HG03135 (cell line): ENCODE data around the gene RAD51B.
A peak's percentile ranks its signal among the peaks of the same experiment; 100 is the strongest.
"Not testable (repeated sequence)": the region's sequence is repeated elsewhere in the genome, so short reads cannot be mapped to it uniquely, and the experiment has no call there.

Experiments used
- ATAC-seq: cut with Tn5 transposase; IDR thresholded peaks from one replicate; pipeline ENCODE4 v1.9.1; 2021; ENCODE audit warnings: mild to moderate bottlenecking, moderate library complexity; ENCODE audit not compliant: unreplicated experiment

Gene RAD51B

GRCh38 chr14:68016255-68016914, 196.8 kb downstream of the RAD51B start:
- ATAC-seq, result no peak

DNA sequence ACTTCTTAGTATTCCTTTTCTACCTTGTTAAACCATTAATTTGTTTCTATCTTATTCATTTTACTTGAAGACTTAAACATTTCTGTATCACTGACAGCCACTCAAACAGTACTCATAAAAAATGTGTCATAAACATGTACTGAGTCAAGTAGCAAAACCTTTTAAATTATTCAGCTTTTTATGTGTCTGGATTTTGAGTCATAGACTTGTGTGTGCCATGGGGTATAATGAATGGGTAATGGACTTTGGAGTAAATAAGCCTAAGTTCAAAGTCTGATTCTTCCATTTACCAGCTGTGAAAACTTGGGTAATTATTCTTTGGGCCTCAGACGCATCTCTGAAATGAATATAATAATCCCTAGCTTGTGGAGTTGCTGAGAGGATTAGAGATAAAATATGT, 199.0 kb downstream of the RAD51B start:
- ATAC-seq, result no peak

DNA sequence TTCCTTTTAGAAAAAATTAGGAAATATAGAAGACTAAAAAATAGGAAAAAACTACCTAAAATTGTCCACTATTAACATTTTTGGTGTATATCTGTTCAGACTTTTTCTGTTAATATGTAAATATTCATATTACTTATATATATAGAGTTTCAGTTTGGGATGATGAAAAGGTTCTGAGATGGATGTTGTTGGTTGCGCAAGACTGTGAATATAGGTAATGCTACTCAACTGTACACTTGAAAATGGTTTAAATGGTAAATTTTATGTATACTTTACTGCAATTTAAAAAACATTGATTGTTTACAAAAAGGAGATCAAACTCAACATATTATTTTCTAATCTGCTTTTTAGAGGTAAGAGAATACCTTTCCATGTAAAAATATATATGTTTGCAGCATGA, 200.9 kb downstream of the RAD51B start:
- ATAC-seq, result no peak

DNA sequence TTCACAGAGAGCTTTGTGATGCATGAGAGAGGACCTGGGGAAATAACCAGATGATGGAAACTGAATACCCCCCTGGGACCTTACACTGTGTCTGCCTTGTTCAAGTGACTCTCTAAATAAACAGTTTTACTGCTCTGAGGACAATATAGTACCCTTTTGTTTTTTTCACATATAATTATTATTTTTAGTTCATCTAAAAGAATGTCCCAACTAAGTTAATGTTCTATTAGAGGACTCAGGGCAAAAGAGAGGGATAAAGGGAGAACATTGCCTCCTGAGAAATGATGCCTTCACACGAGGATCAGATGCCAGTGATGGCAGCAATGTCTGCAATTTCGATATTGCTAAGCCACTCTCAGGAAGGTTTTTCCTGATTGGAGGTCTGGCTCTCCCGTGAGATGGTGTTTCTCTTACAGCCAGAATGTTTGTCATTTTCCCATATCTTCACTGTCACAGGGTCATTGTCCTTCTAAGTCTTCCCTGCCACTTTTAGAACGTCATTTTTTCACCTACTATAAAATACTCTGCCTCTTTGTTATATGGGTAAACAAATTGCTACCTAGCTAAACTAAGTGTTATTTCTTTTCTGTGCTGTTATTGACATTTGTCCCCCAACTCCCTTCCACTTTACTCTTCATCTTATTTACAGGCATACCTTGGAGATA, 201.6 kb downstream of the RAD51B start:
- peak; percentile 59 for ATAC-seq

GRCh38 chr14:68027276-68027675, 207.7 kb downstream of the RAD51B start:
- no peak for ATAC-seq

DNA sequence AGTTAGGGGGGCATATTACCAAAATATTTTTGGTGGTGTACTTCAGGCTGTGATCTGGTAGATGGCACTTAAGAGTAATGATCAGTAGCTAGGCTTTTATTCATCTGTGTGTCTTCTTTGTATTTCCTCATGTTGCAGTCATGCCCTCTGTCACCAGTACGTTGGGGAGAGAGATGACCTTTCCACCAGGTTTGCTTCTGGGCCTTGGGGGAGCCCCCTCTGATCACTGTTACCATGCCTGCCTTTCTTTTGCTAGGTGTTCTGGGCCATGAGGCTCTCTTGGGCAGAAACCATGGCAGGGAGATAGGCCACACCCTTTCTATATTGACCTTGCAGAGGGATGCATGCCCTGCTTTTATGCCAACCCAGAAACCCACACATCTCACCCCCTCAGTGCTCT, 208.5 kb downstream of the RAD51B start:
- no peak for ATAC-seq

DNA sequence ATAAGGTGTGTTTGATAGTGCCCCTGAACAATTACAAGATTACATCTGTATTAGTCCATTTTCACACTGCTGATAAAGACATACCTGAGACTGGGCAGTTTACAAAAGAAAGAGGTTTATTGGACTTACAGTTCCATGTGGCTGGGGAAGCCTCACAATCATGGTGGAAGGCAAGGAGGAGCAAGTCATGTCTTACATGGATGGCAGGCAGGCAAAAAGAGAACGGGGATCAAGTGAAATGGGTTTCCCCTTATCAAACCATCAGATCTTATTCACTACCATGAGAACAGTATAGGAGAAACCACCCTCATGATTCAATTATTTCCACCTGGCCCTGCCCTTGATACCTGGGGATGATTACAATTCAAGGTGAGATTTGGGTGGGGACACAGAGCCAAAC, 211.4 kb downstream of the RAD51B start:
- not testable (repeated sequence) for ATAC-seq

DNA sequence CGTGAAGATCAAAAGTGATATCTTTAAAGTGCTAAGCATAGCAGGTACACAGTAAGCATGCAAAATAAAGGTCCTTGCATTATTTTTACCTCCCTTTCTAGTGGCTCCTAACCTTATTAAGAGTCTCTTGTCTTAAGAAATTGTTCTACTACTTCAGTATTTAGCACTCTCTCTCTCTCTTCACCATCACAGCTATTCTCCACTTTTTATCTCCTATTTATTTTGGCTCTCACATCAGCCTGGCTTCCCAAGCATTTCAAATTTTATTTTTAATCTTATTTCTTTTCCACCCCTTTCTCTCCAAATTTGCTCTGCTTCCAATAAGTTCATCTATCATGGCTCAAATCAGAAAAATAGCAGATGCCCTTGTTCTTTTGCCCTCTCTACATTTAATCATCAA, 212.6 kb downstream of the RAD51B start:
- ATAC-seq, result no peak

DNA sequence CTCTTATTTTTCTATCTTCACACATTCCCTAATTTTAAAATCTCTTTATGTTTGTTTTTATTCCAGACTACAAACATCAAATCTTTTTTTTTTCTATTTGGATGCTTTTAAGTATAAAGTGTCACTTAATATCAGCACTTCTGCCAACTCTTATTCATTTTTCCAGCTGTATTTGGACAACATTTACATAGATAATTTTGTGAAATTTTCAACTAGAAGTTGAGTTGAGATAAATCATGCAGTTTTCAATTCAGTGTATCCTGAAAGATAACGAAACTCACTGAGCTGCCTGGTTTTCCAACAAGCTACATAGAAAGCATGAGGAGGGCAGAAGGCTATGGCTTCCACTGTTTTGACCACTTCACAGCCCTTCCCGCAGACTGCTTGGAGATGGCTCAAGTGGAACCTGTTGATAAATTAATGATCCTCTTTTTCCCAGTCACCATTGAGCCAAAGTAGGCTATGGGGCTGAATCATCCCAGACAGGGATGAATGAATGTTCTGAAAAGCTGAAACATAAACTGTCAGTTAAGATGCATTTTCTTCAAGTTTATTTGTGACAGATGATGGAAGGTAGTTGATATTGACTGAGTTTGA, 213.9 kb downstream of the RAD51B start:
- no peak for ATAC-seq

DNA sequence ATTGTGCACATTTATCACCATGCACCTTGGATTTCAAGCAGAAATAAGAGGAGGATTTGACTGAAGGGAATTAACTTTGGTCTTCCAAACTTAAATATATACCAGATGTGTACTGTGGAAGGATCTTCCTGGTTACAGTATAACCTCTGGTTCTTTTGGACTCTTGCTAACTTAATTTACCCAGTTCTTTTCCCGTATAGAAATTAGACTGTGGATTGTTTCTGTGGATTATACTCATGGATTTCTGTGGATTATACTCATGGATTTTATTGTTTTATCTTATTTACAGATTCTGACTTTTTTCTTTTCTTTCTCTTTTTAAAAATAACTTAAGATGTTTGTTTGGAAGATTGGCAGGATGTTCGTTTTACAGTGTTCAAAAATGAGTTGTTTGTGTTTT, 215.3 kb downstream of the RAD51B start:
- ATAC-seq, result no peak

DNA sequence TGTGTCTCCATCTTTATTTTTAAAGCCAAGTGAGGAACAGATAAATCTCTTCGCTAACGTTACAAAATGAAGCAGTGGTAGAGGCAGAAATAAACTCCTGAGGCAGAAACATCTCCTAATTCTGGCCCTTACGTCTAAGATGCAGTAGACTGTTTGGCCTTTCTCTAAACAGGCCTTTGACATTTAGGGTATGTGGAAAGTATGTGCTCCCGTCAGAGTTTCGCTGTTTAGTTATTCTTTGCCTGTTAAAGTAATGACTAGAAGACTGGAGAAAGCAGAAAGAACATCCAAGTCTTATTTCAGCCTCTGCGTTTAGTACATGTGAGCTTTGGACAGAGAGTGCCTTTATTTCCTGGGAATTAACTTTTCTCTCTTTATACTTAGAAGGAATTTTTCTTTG, 216.6 kb downstream of the RAD51B start:
- ATAC-seq, result no peak

DNA sequence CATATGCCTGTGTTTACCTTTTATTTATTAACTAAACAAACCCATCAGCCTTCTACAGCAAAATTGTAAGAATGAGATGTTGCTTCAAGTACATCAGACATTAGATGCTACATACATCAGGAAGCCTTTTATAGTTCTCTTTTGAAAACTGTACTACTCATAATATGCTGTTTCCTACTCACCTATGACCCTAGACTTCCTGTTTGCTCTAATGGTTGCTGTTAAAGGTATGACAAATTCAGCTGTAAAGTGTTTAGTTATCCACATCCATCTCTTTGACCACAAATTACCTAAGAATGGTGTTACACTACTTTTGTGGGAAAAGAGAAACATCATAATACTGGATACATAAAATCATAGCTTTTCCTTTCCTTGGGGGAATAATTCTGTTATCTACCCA, 220.0 kb downstream of the RAD51B start:
- no peak for ATAC-seq

- ATAC-seq, result no peak
Measured at GRCh38 chr14:68040633-68041369, 221.2 kb downstream of the RAD51B start.

GRCh38 chr14:68041876-68042354, 222.3 kb downstream of the RAD51B start:
- no peak for ATAC-seq

DNA sequence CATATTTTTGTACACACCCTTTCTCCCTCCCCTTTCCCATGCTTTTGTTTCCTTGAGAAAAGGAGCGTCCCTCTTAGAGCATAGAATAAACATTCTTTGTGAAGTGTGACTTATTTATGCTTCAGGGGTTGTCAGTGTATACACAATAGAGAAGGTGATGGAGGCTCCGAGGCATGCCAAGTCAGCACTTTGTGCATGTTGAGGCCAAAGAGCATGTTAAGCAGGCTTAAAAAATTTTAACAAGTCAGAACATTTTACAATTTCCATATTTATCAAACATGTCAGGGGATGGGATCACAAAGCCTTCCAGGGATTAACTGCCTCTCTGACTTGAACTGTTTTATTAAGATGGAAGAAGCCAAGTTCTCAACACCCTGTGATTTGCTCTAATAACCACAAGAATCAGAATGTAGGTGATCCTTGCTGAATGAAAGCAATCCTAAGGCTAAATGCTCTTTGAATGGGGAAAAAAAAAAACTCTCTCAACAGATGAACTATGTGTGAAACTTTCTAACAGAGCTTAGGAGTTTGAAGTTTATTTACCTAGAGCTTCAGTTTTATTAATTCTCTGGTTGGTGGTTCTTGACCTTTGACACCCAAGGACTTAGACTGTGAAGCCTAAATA, 223.1 kb downstream of the RAD51B start:
- ATAC-seq, result no peak

GRCh38 chr14:68043752-68044151, 224.2 kb downstream of the RAD51B start:
- ATAC-seq, result no peak

DNA sequence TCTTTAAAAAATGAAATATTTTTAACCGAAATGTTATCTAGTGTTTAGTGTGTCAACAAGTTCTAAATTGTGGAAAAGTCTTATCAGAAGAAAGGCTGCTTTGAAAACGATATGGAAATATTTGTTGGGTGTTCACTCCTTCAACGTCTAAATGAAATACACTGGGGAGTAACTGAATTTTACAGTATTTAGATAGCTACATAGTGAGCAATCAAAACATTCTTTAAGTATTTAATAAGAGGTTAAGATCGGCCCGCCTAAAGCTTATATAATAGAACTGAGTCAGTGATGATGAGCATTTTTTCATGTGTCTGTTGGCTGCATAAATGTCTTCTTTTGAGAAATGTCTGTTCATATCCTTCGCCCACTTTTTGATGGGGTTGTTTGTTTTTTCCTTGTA, 228.3 kb downstream of the RAD51B start:
- ATAC-seq, result no peak

GRCh38 chr14:68048815-68049214, 229.2 kb downstream of the RAD51B start:
- not testable (repeated sequence) for ATAC-seq

DNA sequence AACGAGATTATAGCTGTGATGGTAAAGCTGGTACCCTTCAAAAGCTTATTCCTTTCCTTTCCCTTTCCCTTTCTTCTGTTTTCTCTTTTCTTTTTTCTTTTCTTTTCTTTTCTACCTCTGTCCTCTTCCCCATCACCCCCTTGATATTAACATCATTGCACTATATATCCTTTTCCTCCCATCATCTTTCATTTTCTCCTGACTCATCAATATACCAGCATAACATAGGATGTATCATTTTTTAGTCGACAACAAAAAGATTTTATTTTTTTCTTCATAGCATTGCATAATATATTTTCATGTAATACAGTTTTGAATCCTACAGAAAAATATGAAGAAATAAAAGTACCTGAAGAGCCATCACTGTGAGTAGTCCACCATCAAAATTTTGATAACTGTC, 230.6 kb downstream of the RAD51B start:
- no peak for ATAC-seq

DNA sequence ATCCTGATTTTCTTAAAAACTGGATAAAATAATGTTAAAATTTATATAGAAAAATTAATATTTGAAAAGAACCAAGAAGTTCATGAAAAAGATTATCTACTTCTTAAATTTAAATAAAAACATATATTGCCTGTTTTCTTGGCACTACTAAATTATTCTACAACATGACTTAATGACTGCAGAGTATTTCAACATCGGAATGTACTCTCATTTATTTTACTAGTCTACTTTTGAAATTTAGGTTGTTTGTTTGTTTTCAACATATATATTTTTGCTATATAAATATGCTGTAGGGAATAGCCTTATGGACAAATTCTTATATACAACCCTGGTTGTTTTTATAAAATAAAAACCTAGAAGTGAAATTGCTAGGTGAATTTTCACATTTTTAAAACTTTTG, 231.6 kb downstream of the RAD51B start:
- ATAC-seq, result no peak

DNA sequence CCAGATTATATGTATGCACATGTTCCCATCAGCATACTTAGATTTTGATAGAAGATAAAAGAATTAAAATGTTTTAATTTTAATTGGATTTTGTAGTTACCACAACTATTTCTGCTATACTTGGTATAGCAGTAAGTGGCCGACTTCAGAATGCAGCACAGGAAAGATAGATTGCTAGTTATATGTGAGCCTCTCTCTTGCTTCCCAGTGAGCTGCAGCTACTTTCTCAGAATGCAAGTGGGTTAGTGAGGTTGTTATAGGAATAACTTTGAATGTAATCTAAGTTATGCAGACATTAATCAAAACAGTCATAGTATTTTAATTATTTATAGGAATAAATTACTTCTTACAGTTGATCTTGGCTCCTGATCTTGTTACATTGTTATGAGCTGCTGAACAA, 240.6 kb downstream of the RAD51B start:
- no peak for ATAC-seq
